ENCODE measurements around the gene SUSD1. TPM values are rescaled to one million over a fixed set of nuclear protein-coding genes. Genes with fewer than 3 reads are reported as not detected.

SUSD1 gene
- total and polyA plus RNA-seq, 2 of the 13 experiments (the other 11 are each of a cell fraction or from before 2014, with no cell fraction given), result 25.9 to 32.3 TPM

GRCh38 chr9:112093147-112093869 lies 81.8 kb downstream of the SUSD1 start (continued):
- TF ChIP-seq DZIP1 (CRISPR knock-in tag; IDR thresholded peaks at IDR 0.05) (no peak), ZBTB34 (CRISPR knock-in tag; IDR thresholded peaks at IDR 0.05) (no peak), CBFB (CRISPR knock-in tag; IDR thresholded peaks at IDR 0.05) (no peak), SALL1 (CRISPR knock-in tag; IDR thresholded peaks at IDR 0.05) (no peak), HOXA9 (CRISPR knock-in tag; IDR thresholded peaks at IDR 0.05; ENCODE audit: borderline replicate concordance) (no peak), IRF2 (CRISPR knock-in tag; IDR thresholded peaks at IDR 0.05) (no peak), SNRNP70 (IDR thresholded peaks at IDR 0.05; ENCODE audit: low read depth, low read length) (no peak), ZBTB26 (CRISPR knock-in tag; IDR thresholded peaks at IDR 0.05; ENCODE audit: borderline replicate concordance) (no peak), TRAFD1 (CRISPR knock-in tag; IDR thresholded peaks at IDR 0.05; ENCODE audit: borderline replicate concordance) (no peak), ZNF83 (CRISPR knock-in tag; IDR thresholded peaks at IDR 0.05; ENCODE audit: borderline replicate concordance) (no peak)

Measured in HepG2 (cell line).